HG03457 (cell line): ENCODE measurements around the gene LILRB3.
"Not testable (repeated sequence)": the region's sequence is repeated elsewhere in the genome, so short reads cannot be mapped to it uniquely, and the experiment has no call there.

ENCODE experiments used
- ATAC-seq: cut with Tn5 transposase; IDR thresholded peaks from one replicate; pipeline ENCODE4 v1.9.1; 2021; ENCODE audit warnings: moderate number of reproducible peaks; ENCODE audit not compliant: unreplicated experiment

LILRB3 gene

GRCh38 chr19:54191011-54191810 is 31.6 kb downstream of the LILRB3 start, which contains the start of gene TSEN34:
TSS of gene TSEN34 (plus strand) at chr19:54191308. CDS start at chr19:54191365, 57 bp downstream.
- ATAC-seq = peak; percentile 29

GRCh38 chr19:54190503-54191010 is 32.2 kb downstream of the LILRB3 start:
- peak; percentile 43 for ATAC-seq

- ATAC-seq = peak; percentile 35
Observed at GRCh38 chr19:54189735-54190502, 32.9 kb downstream of the LILRB3 start.

GRCh38 chr19:54189145-54189734 is 33.6 kb downstream of the LILRB3 start, which contains the start of gene MBOAT7:
TSS of gene MBOAT7 (minus strand) at chr19:54189580. CDS start at chr19:54188508, 1,072 bp downstream.
- peak; percentile 31 for ATAC-seq

- ATAC-seq = no peak
Observed at GRCh38 chr19:54188215-54188871, 34.5 kb downstream of the LILRB3 start.

GRCh38 chr19:54186934-54187381 is 35.8 kb downstream of the LILRB3 start:
- no peak for ATAC-seq

GRCh38 chr19:54186351-54186750 is 36.5 kb downstream of the LILRB3 start:
- no peak for ATAC-seq

GRCh38 chr19:54183431-54183830 is 39.4 kb downstream of the LILRB3 start:
- ATAC-seq = no peak

- ATAC-seq = not testable (repeated sequence)
Observed at GRCh38 chr19:54181894-54182293, 40.9 kb downstream of the LILRB3 start.

- no peak for ATAC-seq
Observed at GRCh38 chr19:54180691-54181091, 42.1 kb downstream of the LILRB3 start.

- no peak for ATAC-seq
Observed at GRCh38 chr19:54179921-54180461, 42.8 kb downstream of the LILRB3 start.

GRCh38 chr19:54179262-54179852 is 43.5 kb downstream of the LILRB3 start:
- no peak for ATAC-seq

- no peak for ATAC-seq
Observed at GRCh38 chr19:54178581-54179261, 44.1 kb downstream of the LILRB3 start.

GRCh38 chr19:54173951-54174834 is 48.6 kb downstream of the LILRB3 start:
- ATAC-seq = no peak

GRCh38 chr19:54173359-54173699 is 49.5 kb downstream of the LILRB3 start:
- no peak for ATAC-seq

- ATAC-seq = no peak
Observed at GRCh38 chr19:54172471-54173358, 50.1 kb downstream of the LILRB3 start, which contains the start of gene TMC4. TSS of gene TMC4 (minus strand) at chr19:54173160. CDS start at chr19:54173117, 43 bp downstream.

- ATAC-seq = not testable (repeated sequence)
Observed at GRCh38 chr19:54171736-54172431, 50.9 kb downstream of the LILRB3 start.
